Measurements from ENCODE around the gene TCFL5.
"Not testable (repeated sequence)": the region's sequence is repeated elsewhere in the genome, so short reads cannot be mapped to it uniquely, and the experiment has no call there.

The TCFL5 gene

DNA sequence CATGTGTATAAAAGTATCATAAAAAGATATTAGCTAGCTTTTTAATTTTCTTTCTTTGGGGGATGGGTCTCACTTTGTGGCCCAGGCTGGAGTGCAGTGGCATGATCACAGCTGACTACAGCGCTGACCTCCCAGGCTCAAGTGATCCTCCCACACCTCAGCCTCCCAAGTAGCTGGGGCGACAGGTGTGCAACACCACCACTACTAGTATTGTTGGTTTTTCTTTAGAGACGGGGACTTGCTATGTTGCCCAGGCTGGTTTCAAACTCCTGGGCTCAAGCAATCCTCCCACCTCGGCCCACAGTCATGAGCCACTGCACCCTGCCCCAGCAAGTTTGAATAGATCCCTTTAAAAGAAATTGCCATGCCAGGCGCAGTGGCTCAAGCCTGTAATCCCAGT lies 6.5 kb downstream of the TCFL5 start:
- H3K36me3 Mint-ChIP-seq (ENCODE audit: low read depth), result peaks cover 39% of the 10 kb centered on the region
- no peak for DNase-seq
- TF ChIP-seq, protein P1, sequence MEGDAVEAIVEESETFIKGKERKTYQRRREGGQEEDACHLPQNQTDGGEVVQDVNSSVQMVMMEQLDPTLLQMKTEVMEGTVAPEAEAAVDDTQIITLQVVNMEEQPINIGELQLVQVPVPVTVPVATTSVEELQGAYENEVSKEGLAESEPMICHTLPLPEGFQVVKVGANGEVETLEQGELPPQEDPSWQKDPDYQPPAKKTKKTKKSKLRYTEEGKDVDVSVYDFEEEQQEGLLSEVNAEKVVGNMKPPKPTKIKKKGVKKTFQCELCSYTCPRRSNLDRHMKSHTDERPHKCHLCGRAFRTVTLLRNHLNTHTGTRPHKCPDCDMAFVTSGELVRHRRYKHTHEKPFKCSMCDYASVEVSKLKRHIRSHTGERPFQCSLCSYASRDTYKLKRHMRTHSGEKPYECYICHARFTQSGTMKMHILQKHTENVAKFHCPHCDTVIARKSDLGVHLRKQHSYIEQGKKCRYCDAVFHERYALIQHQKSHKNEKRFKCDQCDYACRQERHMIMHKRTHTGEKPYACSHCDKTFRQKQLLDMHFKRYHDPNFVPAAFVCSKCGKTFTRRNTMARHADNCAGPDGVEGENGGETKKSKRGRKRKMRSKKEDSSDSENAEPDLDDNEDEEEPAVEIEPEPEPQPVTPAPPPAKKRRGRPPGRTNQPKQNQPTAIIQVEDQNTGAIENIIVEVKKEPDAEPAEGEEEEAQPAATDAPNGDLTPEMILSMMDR (IDR thresholded peaks at IDR 0.05), result no peak
- peaks cover 20% of the 10 kb centered on the region for H3K27me3 Mint-ChIP-seq (ENCODE audit: low read depth, poor library complexity)
- no peak overlapping the region for H3K4me3 Mint-ChIP-seq
- no peak overlapping the region for H3K27ac Mint-ChIP-seq
- H3K9me3 Mint-ChIP-seq, result no peaks in the 10 kb centered on the region
- H3K4me1 Mint-ChIP-seq, result peaks cover 26% of the 10 kb centered on the region

DNA sequence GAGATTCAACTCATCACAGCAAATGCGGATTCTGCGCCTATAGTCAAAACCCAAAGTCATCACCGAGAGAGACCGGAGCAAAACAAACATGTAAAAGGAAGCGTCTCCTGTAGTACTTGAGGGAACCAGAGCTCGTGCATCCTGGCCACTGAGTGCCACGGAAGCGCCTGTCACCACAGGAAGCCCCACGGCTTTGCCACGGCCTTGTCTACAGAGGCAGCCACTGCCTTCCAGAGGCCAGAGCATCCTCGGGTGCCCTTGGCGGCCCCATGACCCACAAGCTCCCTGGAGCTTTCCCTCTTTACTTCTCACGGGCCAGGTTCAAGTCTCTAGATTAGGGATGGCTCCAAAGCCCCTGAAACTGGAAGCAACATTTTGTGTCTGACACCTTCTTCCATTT lies 7.5 kb downstream of the TCFL5 start:
- H3K9me3 Mint-ChIP-seq, result no peaks in the 10 kb centered on the region
- TF ChIP-seq, protein P1 (IDR thresholded peaks at IDR 0.05), result no peak
- peaks cover 10% of the 10 kb centered on the region for H3K27me3 Mint-ChIP-seq (ENCODE audit: low read depth, poor library complexity)
- peaks cover 18% of the 10 kb centered on the region for H3K4me1 Mint-ChIP-seq
- no peak overlapping the region for H3K4me3 Mint-ChIP-seq
- peaks cover 42% of the 10 kb centered on the region for H3K36me3 Mint-ChIP-seq (ENCODE audit: low read depth)
- H3K27ac Mint-ChIP-seq, result peak overlapping the region; percentile 70
- no peak for DNase-seq

DNA sequence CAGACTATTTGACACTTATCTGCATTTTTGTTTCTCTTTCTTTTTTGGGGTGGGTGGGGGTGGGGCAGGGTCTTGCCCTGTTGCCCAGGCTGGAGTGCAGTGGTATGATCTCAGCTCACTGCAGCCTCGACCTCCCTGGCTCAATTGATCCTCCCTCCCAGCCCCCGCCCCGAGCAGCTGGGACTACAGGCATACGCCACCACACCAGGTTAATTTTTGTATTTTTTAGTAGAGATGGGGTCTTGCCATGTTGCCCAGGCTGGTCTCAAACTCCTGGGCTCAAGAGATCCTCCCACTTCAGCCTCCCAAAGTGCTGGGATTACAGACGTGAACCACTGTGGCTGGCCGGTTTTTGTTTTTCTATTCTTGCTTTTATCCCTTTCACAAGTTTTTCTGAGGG lies 8.3 kb downstream of the TCFL5 start:
- not testable (repeated sequence) for H3K27ac Mint-ChIP-seq; H3K27me3 Mint-ChIP-seq (ENCODE audit: low read depth, poor library complexity); DNase-seq; H3K9me3 Mint-ChIP-seq; H3K4me3 Mint-ChIP-seq
- H3K4me1 Mint-ChIP-seq, result peaks cover 14% of the 10 kb centered on the region
- H3K36me3 Mint-ChIP-seq (ENCODE audit: low read depth), result peaks cover 45% of the 10 kb centered on the region

DNA sequence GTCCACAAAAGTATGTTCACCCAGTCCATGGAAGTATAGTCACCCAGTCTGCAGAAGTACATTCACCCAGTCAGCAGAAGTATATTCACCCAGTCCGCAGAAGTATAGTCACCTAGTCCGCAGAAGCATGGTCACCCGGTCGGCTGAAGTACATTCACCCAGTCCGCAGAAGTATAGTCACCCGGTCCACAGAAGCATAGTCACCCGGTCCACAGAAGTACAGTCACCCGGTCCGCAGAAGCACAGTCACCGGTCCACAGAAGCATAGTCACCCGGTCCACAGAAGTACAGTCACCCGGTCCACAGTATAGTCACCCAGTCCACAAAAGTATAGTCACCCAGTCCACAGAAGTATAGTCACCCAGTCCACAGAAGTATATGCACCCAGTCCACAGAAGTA lies 8.8 kb downstream of the TCFL5 start:
- Mint-ChIP-seq H3K36me3 (ENCODE audit: low read depth) (peaks cover 47% of the 10 kb centered on the region), H3K9me3 (no peaks in the 10 kb centered on the region), H3K27me3 (ENCODE audit: low read depth, poor library complexity) (peaks cover 5% of the 10 kb centered on the region), H3K4me1 (peaks cover 13% of the 10 kb centered on the region), H3K27ac (no peak overlapping the region), H3K4me3 (no peak overlapping the region)
- TF ChIP-seq, protein P1 (IDR thresholded peaks at IDR 0.05), result no peak
- DNase-seq, result no peak

DNA sequence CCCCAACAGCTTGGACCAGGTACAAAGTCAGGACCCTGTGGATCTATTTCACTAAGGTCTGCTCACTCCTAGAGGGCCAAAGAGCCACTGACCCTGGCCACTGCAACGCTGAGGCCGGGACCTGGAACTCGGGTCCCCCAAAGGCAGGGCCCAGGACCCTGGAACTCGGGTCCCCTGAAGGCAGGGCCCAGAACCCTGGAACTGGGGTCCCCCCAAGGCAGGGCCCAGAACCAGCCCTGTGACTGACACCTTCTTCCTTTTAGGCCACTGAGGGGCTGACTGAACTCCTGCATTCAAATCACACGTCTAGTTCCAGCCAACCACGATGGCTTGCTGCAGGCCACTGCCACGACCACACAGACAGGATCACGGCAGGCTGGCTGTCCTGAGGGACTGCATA lies 9.4 kb downstream of the TCFL5 start:
- Mint-ChIP-seq H3K4me1 (peaks cover 17% of the 10 kb centered on the region), H3K9me3 (no peaks in the 10 kb centered on the region), H3K36me3 (ENCODE audit: low read depth) (peaks cover 46% of the 10 kb centered on the region), H3K27ac (no peak overlapping the region), H3K27me3 (ENCODE audit: low read depth, poor library complexity) (peaks cover 5% of the 10 kb centered on the region), H3K4me3 (no peak overlapping the region)
- TF ChIP-seq, protein P1 (IDR thresholded peaks at IDR 0.05), result no peak
- DNase-seq, result no peak

DNA sequence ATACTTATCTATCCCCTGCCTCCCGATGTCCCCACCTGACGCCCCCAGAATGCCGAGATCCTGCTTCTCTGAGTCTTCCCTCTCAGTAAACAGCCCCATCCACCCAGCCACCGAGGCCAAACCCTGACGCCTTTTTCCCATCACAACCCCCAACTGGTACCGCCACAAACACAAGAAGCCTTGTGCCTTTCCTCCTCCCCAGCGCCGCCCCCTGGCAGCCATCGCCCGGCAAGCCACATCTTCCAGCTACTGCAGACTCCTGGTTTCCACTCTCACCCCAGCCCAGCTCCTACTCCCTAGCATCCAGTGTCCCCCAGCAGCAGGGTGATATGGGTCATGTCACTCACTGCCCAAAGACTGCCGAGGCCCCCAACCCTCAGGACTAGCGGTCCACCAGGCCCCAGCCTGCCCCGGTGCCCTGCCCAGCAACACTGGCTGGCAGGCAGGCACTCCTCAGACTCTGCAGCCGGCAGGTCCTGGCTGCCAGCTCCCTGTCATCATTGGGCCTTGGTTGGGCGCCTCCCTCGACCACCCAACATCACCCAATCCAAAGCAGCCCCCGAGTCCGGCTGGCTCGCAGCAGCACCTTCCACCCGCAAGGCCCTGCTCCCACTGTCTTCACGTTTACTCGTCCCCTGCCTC lies 11.2 kb downstream of the TCFL5 start:
- no peak overlapping the region for H3K4me3 Mint-ChIP-seq

More for the DNA sequence above, 11.2 kb downstream of the TCFL5 start:
- TF ChIP-seq, protein P1 (IDR thresholded peaks at IDR 0.05), result no peak
- Mint-ChIP-seq H3K4me1 (peaks cover 28% of the 10 kb centered on the region), H3K9me3 (no peaks in the 10 kb centered on the region), H3K27me3 (ENCODE audit: low read depth, poor library complexity) (peaks cover 5% of the 10 kb centered on the region), H3K36me3 (ENCODE audit: low read depth) (peaks cover 51% of the 10 kb centered on the region), H3K27ac (no peak overlapping the region)
- DNase-seq, result no peak

Measured in nephron progenitor cell (in vitro differentiated cells).